Measurements from ENCODE around the gene CFAP92.

Gene CFAP92, protein sequence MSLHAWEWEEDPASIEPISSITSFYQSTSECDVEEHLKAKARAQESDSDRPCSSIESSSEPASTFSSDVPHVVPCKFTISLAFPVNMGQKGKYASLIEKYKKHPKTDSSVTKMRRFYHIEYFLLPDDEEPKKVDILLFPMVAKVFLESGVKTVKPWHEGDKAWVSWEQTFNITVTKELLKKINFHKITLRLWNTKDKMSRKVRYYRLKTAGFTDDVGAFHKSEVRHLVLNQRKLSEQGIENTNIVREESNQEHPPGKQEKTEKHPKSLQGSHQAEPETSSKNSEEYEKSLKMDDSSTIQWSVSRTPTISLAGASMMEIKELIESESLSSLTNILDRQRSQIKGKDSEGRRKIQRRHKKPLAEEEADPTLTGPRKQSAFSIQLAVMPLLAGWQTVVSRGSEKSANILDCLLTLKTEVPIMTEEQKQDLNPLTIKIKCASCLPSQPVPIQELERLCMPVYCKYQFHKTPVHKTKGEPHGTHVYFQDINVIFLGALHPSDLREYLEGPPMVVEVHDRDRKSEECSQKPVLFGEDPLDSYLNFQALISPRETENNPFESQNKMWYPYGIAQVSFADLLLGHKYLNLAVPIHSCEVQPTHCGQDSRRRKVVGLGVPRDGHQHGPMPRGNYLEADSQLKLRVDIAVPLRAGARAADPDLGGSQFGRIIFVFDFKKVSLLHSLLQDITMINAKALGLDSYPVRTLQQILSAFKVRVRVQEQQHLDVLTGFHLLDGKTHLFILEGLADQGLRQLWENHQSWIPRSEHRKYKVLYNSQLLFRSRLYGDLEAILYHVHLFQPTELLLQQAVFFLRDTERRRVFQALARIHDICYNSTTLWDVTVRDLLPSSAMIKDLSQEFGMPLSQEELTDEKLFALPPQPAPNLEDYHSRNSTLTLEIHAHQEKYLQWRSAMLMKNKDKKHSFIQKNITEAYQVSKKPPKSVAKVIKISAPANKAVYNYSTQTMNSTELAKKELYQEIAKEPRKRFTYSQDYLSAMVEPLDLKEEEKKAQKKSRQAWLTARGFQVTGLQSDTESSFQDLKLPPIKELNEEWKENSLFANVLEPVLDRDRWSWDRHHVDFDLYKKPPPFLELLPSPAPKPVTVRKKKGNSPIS

DNA sequence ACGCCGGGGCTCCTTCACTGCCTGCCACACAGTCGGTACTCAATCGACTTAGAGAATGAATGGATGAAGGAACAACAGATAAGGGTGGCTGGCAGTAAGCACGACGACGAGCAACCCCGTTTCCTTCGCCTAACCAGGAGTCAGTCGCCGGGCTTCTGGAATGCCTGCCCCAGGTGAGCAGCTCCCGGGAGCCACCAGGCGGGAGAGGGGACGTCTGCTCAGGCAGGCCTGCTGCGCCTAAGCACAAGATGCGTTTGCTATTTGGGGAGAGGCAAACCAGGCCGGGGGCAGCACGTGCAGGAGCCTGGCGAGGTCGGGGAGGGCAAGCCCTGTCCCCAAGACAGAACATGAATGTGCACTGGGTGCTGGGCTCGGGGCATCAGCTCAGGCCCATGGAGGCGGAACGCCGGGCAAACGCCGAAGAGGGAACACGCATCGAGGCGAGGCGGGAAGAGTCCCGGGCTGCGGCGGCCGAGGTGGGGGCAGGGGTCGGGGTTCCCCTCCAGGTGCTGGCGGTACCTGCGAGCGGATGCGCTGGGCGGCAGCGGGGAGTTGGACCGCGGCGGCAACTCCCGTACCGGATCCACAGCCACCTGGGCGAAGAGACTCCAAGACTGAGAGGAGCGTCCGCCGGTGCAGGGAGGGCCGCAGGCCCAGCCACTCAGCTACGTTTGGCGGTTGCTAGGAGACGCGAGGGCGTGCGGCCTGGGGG lies at the start of gene CFAP92:
Gene CFAP92 (minus strand): TSS at position 616 of the 712 bp plus-strand sequence. CDS start 772 bp downstream, outside the sequence.
- DNase-seq, result peak; percentile 85 to 87

DNA sequence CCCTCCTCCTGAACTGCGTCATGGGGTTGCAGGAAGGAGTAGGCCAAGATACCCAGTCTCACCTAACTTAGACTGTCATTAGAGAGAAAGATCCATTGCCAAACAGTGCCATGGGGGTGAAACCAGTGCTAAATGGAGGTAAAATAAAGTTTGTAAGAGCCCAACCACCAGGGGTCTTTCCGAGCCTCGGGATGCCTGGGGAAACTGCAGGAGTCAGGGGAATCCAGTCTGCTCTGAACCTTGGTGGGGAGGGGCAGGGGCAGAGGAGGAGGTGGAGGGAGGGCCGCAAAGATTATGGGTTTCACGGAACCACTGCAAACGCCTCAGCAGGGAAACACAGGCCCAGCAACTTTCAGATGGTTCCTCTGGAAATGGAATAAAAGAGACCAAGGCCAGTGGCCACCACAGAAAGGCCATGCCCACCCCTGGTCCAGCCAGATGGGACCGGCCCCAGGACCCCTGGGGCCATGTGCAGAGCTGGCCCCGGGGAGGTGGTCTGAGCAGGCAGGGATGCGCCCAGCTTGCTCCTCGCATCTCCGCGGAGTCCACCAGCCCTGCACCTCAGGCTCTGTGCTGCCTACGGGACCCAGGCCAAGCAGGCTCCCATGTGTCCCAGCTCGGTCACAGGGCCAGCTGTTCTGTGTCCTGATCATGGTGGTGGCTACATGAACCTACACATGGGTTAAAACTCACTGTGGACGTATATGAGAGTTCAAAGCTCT lies 46.9 kb upstream of the CFAP92 start:
- DNase-seq, result no peak

DNA sequence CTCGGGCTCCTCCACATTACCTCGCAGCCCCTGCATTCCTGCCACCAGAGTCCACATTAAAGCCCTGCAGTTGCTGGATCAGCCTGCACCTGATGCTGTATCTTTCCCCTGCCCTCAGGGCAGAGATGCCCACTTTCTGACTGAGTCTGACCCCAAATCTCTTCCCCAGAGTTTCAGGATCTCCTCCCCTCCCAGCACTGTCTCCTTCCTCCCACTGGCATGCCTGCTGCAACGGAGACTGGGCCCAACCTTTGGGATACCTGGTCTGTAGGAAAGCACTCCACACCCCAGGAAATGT lies 46.1 kb upstream of the CFAP92 start:
- DNase-seq, result no peak

DNA sequence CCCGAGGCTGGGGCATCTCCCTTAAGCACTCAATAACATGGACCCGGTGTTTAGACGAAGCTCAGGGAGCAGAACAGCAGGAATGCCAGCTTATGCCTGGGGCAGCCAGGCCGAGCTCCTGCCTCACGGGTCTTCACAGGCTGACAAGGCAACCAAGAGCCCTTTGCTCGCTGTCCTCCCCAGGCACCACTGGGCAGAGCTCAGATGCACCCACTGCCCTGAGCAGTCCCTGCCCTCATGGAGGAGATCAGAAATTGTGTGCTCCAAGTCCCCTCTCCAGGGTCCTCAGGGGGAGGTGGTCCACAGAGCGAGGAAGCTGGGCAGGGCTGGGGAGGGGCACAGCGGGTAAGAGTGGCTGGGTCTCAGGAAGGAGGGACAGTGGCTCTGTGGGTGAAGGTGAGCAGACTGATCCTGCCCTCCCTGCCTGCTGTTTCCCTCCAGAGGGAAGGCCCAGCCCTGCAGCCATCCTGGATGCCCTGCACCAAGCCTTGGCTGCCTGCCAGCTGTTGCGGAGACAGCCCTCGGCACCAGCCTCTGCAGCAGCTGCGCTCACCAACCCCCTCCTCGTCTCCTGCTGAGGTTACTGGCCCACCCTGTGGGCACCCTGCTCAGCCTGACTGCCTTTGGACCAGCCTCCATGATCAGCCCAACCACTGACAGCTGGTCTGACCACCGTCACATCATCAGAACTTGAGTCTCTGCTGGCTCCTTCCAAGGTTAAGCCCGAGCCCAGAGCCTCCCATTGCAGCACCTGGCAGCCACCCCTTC lies 45.6 kb upstream of the CFAP92 start:
- DNase-seq, result no peak

DNA sequence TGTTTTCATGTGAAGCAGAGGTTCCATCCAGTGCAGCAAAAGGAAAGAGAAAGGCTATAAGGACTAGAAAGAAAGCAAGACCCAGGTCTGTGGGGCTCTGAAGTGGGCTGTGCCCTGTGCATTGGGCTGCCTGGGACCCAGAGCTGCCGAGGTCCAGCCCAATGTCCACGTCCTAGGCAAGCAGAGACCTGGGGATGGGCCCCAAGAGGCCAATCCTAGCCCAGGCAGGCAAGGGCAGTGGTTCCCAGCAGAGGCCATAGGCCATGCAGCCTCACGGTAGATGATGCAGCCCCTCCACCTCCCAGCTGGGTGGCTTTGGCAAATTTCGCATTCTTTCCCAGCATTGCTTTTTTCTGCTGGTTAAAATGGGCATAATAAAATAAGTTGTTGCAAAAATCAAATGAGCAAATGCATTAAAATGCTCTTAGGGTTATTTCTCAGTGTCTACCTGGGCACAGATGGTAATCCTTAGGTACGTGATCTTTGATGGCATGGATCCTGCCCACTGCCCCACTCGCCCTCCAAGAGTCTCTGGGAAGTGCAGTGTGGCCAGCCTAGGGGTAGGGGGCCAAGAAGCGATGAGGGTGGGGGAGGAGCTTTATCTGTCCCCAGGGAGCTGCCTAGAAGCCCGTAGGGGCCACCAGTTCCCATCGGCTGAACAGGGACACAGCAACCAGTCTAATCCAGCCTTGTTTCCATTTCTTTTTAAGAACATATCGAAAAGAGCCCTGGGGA lies 44.4 kb upstream of the CFAP92 start:
- no peak for DNase-seq

DNA sequence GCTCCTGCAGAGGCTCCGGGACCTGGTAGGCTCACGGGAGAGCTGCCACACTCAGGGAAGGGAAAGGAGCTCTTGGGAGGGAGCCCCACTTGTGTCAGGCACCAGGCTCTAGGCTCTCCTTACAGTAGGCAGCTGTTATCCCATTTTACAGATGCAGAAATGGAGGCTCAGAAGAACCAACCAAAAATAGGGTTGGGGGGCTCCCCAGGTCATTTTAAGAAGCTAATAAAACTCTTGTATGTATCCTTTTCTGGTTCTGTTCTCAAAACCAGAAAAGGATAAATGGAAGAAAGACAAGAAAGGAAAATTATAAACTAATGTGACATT lies 43.2 kb upstream of the CFAP92 start:
- DNase-seq, result no peak

DNA sequence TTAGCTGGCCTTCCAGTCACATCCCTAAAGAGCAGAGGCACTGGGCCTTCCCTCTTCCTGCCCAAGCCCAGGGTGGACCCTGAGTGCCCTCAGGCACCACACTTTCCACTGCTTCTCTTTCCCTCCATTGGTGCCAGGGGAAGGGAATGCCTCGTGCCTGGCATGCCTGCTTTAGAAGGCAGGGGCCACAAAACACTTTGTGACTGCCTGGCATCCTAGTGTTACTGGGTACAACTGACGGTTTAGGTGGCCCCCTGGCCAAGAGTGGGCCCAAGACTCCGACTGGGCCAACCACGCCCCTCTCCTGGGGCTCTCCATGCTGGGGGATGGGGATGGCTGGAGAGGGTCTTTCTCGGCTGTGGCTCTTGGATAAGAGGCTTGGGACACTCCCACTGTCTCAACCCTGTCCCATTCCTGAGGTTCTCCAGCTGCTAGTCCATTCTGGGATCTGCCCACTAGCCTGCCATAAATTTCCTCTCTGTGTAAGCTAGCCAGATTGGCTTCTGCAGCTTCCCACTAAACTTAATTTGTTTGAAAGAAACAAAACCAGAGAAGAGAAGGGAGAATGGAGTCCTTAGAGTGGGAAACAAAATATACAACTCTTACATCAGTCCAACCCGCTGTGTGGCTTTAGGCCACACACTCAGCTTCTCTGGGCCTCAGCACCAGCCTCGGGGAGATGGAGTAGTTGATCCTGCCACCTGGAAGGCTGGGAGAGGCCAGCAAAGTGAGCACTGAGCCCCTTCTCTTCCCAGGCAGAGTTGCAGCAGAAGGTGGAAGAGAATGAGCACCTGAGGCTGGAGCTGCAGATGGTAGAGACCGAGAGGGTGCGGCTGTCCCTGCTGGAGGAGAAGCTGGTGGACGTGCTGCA lies 42.6 kb upstream of the CFAP92 start:
- DNase-seq, result no peak

DNA sequence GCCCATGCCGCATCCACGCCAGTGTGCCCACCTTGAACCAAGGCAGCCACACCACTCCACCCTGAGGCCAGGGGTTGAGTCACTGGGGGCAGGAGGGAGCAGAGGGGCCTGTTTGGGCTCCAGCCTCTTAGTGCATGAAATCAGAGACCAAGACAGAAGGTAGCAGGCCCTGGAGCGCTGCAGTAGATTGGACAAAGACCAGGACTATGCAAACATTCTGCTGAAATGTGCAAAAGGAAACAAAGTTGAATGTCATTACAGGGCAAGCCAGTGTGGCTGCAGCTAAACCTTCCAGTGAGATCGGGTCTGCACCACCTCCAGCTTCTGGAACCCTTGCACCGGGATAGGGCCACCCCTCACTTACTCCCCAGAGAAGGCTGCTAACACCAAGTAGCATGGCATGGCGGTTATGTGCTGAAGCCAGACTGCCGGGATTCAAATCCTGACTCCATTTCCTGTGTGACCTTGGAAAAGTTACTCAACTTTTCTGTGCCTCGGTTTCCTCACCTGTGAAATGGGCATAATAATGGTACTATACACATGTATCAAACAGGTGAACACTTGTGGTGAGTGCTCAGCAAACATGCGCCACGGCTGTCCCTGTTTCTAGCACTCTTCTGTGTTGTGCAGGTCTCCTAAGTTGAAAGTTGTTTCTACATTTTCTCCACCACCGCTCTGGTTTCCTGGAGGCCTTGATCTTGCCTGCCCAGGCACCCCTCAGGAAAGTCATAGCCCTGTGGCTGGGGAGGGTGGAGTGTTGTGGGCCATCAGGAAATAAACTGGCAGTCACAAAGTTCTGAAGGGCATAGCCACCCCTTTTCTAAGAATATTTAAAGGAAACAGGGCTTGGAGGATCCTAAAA lies 41.7 kb upstream of the CFAP92 start:
- no peak for DNase-seq

DNA sequence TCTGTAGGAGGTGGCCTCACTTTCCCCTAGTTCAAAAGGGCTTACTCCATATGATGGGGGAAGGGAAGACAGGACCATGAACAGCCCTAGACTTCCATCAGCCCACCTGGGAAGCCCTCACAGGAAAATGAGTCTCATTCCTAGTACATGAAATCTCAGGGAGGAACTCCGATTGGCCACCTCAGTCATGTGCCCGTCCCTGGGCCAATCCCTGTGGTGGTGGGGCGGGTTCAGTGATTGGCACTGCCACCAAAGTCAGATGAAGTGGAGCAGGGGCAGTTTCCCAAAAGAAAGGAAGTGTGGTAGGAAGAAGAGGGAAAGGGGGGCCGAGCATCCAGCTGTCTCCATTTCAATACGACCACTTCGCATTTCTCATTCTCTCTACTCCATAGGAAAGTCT lies 40.8 kb upstream of the CFAP92 start:
- no peak for DNase-seq

DNA sequence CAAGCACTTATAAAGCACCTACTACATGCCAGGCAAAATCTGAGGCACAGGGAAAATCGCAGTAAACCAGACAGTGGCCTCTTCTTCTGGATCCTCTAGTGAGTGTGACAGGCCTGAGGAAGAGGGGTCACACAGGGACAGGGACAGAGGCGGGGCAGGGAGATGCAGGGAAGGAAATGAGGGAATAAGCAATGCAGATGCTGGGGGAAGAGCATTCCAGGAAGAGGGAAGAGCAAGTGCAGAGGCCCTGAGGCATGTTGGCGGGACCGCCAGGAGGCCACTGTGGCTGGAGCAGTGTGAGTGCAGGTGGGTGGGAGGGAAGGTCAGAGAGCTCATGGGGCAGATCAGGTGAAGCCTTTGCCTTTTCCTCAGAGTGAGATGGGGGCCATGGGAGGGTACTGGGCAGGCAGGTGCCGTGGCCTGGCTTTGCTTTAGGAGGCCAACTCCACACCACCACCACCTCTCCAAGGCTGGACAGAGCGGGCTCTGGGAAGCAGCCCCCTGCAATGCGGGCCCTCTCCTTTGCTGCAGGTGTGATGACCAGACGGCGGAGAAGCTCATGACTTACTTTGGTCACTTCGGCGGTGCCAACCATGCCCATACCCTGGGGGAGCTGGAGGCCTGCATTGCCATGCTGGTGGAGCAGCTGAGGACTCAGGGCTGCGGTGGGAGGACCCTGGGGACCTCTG lies 39.9 kb upstream of the CFAP92 start:
- no peak for DNase-seq

DNA sequence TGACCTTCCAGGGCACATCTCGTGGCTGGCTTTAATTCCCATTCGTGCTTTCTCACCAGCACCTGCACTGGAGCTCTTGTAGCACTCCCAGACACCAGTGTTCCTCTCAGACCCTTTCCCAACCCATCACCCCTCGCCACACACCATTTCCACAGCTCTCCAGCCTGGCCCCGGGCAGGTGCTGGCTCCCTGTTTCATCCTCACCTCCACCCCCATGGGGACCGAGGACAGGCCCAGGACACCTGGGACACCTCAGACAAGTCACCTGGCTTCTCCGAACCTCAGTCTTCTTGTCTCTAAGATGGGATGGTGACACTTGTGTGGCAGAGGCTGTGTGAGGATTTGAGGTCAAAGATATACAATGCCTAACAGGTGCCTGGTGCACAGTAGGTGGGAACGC lies 39.3 kb upstream of the CFAP92 start:
- DNase-seq, result no peak

DNA sequence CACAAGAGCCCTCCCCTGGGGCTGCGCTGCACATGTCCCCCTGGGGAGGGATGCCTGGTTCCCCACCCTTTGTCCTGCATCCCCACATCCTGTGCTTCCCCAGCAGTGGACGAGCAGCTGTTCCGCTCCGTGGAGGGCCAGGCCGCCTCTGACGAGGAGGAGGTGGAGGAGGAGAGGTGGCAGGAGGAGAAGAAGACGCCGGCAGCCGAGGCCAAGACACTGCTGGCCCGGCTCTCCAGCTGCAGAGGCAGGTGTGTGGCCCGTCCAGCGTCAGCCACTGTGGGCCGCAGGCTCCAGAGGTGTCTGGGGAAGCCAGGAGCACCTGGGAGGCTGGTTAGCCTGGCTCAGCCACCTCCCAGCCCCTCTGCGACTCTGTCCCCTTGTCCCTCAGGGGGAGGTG lies 38.8 kb upstream of the CFAP92 start:
- no peak for DNase-seq

DNA sequence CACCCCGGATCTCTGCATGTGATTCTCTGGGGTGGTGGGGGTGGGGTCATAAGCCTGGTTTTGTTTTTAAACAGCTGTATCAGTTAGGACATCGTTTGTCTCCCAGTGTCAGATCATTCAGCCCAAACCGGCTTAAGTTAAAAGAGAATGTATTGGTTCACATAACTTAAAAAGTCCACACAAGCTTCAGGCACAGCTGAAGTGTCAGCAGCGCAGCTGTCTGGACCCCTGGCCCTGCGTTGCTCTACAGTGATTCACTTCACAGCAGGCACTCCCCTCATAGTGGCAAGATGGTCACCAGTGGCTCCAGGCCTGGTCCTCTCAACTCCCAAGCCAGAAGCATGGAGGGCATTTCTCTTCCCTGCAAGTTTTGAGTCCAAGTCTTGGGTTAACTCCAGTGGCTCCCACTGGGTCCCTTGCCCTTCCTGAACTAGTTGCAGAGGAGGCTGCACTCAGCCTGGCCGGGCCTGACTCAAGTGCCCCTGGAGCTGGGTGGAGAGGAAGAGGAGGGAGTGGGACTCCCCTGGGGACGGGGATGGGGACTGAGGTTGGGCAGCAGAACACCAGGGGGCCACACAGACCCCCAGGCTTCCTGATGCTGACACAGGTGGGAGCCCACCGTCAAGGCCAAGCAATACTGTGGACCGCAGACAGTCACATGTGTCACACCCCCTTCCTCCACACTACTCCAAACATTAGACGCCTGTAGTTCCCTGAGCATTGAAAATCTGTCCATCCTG lies 37.8 kb upstream of the CFAP92 start:
- DNase-seq, result no peak

DNA sequence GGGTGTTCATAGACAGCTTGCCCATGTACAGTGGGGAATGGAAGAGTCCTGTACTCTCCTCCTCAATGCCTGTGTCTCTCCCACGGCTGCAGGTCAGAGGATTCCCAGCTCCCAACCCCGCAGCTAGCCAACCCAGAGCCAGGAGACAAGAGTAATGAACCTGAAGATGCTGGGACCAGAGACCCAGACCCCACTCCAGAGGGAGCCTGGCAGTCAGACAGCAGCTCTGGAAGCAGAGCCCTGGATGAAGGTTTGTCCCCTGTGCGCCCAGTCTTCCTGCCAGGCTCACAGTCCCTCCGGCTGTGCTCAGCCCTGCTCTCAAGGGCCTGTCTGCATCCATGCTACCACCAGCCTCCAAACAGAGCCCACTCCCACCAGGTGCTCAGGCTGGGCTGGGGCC lies 36.7 kb upstream of the CFAP92 start:
- DNase-seq, result no peak

DNA sequence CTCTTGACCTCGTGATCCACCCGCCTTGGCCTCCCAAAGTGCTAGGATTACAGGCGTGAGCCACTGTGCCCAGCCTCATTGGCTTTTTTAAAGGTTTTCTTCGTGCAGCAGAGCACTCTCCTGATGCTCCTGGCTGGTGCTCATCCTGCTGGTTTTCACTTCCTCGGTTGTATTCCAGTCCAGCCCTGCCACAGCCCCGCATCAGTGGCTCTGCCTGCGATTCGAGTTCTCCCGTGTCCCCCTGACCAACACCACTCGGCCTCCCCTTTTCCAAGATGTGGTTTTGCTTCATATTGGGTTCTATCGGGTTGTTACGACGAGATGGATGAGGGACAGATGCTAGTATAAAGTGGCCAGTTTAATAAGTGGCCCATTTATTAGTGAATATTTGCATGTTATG lies 35.0 kb upstream of the CFAP92 start:
- DNase-seq, result no peak

DNA sequence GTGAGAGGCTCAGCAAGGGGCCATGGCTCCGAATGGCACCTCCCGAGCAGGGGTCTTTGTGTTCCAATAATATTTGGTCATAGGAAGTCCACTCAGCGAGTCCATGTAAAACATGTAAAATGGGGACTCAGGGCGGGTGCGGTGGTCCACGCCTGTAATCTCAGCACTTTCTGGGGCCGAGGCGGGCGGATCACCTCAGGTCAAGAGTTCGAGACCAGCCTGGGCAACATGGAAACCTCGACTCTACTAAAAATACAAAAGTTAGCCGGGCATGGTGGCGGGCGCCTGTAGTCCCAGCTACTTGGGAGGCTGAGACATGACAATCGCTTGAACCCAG lies 33.6 kb upstream of the CFAP92 start:
- DNase-seq, result no peak

DNA sequence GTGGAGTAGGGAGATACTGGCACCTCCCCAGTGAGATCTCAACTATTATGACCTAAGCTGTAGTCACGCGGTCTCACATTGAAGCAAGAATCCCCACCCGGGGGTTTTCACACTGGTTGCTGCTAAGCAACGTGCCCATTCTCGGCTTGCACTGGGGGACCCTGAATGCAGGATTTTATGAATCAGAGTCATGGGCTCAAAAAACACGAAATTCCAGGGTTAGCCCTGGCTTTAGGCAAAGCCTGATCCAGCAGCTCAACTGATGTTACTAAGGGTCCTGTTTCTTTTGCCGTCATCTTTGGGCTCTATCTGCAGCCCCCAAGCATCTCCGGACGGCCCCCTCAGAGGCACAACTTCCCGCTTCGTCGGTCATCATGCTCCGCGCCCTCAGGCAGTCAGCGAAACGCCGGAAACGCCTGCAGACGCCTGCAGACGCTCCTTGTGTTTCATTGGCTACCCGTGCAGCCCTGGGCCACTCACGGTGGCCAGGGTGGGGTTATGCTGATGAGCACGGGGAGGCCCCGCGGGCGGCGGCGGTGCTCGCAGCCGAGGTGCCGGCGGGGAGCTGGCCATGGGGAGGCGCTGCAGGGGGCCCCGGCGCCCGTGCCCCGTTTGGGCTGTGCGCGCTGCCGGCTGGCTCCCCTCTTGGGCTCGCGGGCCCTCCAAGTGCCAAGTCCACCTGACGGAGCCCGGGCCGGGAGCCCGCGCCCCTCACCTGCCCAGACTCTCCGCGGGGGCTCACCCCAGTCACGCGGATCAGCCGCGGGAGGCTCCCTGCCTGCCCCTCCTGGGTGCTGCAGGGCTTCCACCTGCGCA lies 33.1 kb upstream of the CFAP92 start:
- peak; percentile 83 to 89 for DNase-seq

Data from stimulated activated CD4-positive, alpha-beta T cell treated with anti-CD3 and anti-CD28 coated beads, Interleukin-4, amount 100 ng/mL, for 4 hours (primary cell).